ENCODE results near the gene PALB2. TPM values are rescaled to one million over a fixed set of nuclear protein-coding genes. Genes with fewer than 3 reads are reported as not detected.

The PALB2 gene
- total and polyA plus RNA-seq, 9 of the 15 experiments (the other 6 are each of a cell fraction or from before 2014, with no cell fraction given): 7.0 to 25.8 (median 15.2) TPM

GRCh38 chr16:23590181-23590580 is 50.9 kb downstream of the PALB2 start:
- H3K4me2 ChIP-seq (ENCODE audit: insufficient read depth, low read length): no peak overlapping the region
- TF ChIP-seq RBM34 (IDR thresholded peaks at IDR 0.05; ENCODE audit: borderline replicate concordance, insufficient read depth, low read length): no peak
- no peak for TF ChIP-seq ZNF146 (CRISPR knock-in tag; IDR thresholded peaks at IDR 0.05; ENCODE audit: unreplicated experiment)
- no peak for TF ChIP-seq BHLHE40 (IDR thresholded peaks at IDR 0.05; ENCODE audit: low read length)
- no peak for TF ChIP-seq NR1H2 (CRISPR knock-in tag; IDR thresholded peaks at IDR 0.05)
- no peak for TF ChIP-seq HDAC3 (IDR thresholded peaks at IDR 0.05; ENCODE audit: borderline replicate concordance, partially characterized antibody)
- TF ChIP-seq GTF2E2 (tag; IDR thresholded peaks at IDR 0.05): no peak
- no peak for TF ChIP-seq ZFPM2 (CRISPR knock-in tag; IDR thresholded peaks at IDR 0.05)
- TF ChIP-seq ESRRA (IDR thresholded peaks at IDR 0.05; ENCODE audit: borderline replicate concordance, low read depth): 0 out of 2 replicates have a peak, but pooled peaks have one; percentile 25
- peak; percentile 74 for TF ChIP-seq RBM25 (IDR thresholded peaks at IDR 0.05; ENCODE audit: low read depth, low read length, severe bottlenecking)
- no peak for TF ChIP-seq ARID1B (IDR thresholded peaks at IDR 0.05)
- TF ChIP-seq MTA2 (IDR thresholded peaks at IDR 0.05; ENCODE audit: low read depth): no peak
- TF ChIP-seq ZNF121 (CRISPR knock-in tag; conservative IDR thresholded peaks at IDR 0.05): no peak
- TF ChIP-seq MTA1 (IDR thresholded peaks at IDR 0.05; ENCODE audit: borderline replicate concordance): no peak
- 0 out of 2 replicates have a peak, but pooled peaks have one; percentile 40 for TF ChIP-seq ADNP (tag; IDR thresholded peaks at IDR 0.05)
- TF ChIP-seq, protein P1, sequence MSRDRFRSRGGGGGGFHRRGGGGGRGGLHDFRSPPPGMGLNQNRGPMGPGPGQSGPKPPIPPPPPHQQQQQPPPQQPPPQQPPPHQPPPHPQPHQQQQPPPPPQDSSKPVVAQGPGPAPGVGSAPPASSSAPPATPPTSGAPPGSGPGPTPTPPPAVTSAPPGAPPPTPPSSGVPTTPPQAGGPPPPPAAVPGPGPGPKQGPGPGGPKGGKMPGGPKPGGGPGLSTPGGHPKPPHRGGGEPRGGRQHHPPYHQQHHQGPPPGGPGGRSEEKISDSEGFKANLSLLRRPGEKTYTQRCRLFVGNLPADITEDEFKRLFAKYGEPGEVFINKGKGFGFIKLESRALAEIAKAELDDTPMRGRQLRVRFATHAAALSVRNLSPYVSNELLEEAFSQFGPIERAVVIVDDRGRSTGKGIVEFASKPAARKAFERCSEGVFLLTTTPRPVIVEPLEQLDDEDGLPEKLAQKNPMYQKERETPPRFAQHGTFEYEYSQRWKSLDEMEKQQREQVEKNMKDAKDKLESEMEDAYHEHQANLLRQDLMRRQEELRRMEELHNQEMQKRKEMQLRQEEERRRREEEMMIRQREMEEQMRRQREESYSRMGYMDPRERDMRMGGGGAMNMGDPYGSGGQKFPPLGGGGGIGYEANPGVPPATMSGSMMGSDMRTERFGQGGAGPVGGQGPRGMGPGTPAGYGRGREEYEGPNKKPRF (IDR thresholded peaks at IDR 0.05; ENCODE audit: low read depth, low read length): no peak
- no peak for TF ChIP-seq TCFL5 (CRISPR knock-in tag; conservative IDR thresholded peaks at IDR 0.05)
- TF ChIP-seq ZNF174 (CRISPR knock-in tag; IDR thresholded peaks at IDR 0.05): no peak
- TF ChIP-seq, protein P2, sequence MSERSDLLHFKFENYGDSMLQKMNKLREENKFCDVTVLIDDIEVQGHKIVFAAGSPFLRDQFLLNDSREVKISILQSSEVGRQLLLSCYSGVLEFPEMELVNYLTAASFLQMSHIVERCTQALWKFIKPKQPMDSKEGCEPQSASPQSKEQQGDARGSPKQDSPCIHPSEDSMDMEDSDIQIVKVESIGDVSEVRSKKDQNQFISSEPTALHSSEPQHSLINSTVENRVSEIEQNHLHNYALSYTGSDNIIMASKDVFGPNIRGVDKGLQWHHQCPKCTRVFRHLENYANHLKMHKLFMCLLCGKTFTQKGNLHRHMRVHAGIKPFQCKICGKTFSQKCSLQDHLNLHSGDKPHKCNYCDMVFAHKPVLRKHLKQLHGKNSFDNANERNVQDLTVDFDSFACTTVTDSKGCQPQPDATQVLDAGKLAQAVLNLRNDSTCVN (CRISPR knock-in tag; IDR thresholded peaks at IDR 0.05): no peak
- TF ChIP-seq STAG1 (CRISPR knock-in tag; IDR thresholded peaks at IDR 0.05; ENCODE audit: borderline replicate concordance): no peak
- TF ChIP-seq BCOR (IDR thresholded peaks at IDR 0.05): peak; percentile 27; the same call in 1 of the 2 replicates
- ChIA-PET CTCF (ENCODE audit: low intra/inter-chr PET ratio) (no interaction called here), POLR2A (interaction anchor here (0.6 to 0.7 kb wide), 2 partner anchors 24 to 97 kb away, joined by 3 read pairs; no protein-coding TSS in a partner anchor)
- ATAC-seq: no peak
- H3K36me3 ChIP-seq (ENCODE audit: control insufficient read depth, insufficient read depth, low read length): peaks cover 94% of the 10 kb centered on the region
- H3K27ac ChIP-seq (ENCODE audit: extremely low read depth, low read depth, low read length): no peak overlapping the region
- DNase-seq (ENCODE audit: extremely low read depth in 1 of 4, low spot score in 3 of 4): no peak
- peaks cover 2 to 11% of the 10 kb centered on the region in 2 experiments; a peak in 3 of 5 replicates for H3K4me1 ChIP-seq (replicated peaks in 1 of 2; ENCODE audit: control insufficient read depth in 2 of 2, insufficient read depth in 2 of 2, low read length in 2 of 2)
- no peak for FAIRE-seq
- in situ Hi-C loops (cut with MboI) (no loop called here), intact Hi-C loops (cut with micrococcal nuclease) (no loop called here)
- no peaks in the 10 kb centered on the region for H3K9me1 ChIP-seq (ENCODE audit: control insufficient read depth, insufficient read depth, low read length)
- WGBS (ENCODE audit: insufficient coverage, low coverage, missing lambda C conversion rate): 96% methylated on average over 3 of the region's 3 CpGs
- no peak overlapping the region for H3K4me3 ChIP-seq
- peaks cover 81% of the 10 kb centered on the region for H3K79me2 ChIP-seq (ENCODE audit: control insufficient read depth, insufficient read depth, low read length)
- no peak overlapping the region for H2AFZ ChIP-seq (ENCODE audit: low read depth, low read length)
- no peaks in the 10 kb centered on the region for H3K9me3 ChIP-seq (replicated peaks; ENCODE audit: control insufficient read depth, insufficient read depth, low read depth, low read length)
- H3K9ac ChIP-seq (ENCODE audit: insufficient read depth in 1 of 2, low read depth in 2 of 2, low read length in 2 of 2): no peak overlapping the region
- no peaks in the 10 kb centered on the region for H3K27me3 ChIP-seq (ENCODE audit: control insufficient read depth in 2 of 2, insufficient read depth in 2 of 2, low read length in 2 of 2)
- H4K20me1 ChIP-seq (replicated peaks; ENCODE audit: control insufficient read depth, insufficient read depth, low read length): peaks cover 4% of the 10 kb centered on the region; the same call in 1 of the 2 replicates
- BruUV-seq (replicated peaks): no TSS peak

Measured in K562 (cell line).